H9 (cell line): ENCODE results near the gene ZNF236. TPM values are rescaled to one million over a fixed set of nuclear protein-coding genes. Genes with fewer than 3 reads are reported as not detected.

ENCODE experiments used
- DNase-seq: peaks from one replicate; pipeline ENCODE4 v3.0.0-alpha.2; 2017
- H2AFZ ChIP-seq: one replicate; pipeline ENCODE4 v1.6.1; 2013; ENCODE audit warnings: mild to moderate bottlenecking, low read length, control low read depth, moderate library complexity
- H2AK5ac ChIP-seq: 2 replicates; pipeline ENCODE4 v1.6.1; 2013; ENCODE audit warnings: low read length, control low read depth, mixed read lengths; ENCODE audit not compliant: insufficient read length
- H2BK120ac ChIP-seq: one replicate; pipeline ENCODE4 v1.6.1; 2013; ENCODE audit warnings: low read depth, mild to moderate bottlenecking, low read length, control low read depth, inconsistent platforms; ENCODE audit not compliant: poor library complexity, severe bottlenecking
- H2BK12ac ChIP-seq: 2 replicates; pipeline ENCODE4 v1.6.1; 2013; ENCODE audit warnings: low read length, control low read depth, mixed read lengths, low read depth; ENCODE audit not compliant: insufficient read length
- H2BK15ac ChIP-seq: 2 replicates; pipeline ENCODE4 v1.6.1; 2013; ENCODE audit warnings: low read depth, low read length, control low read depth
- H2BK20ac ChIP-seq: one replicate; pipeline ENCODE4 v1.6.1; 2013; ENCODE audit warnings: low read depth, mild to moderate bottlenecking, low read length, control low read depth, inconsistent platforms; ENCODE audit not compliant: poor library complexity, severe bottlenecking
- H2BK5ac ChIP-seq: 2 replicates; pipeline ENCODE4 v1.6.1; 2013; ENCODE audit warnings: low read length, control low read depth, mixed read lengths; ENCODE audit not compliant: insufficient read length
- H3K14ac ChIP-seq: 2 replicates; pipeline ENCODE4 v1.6.1; 2013; ENCODE audit warnings: low read length, control low read depth; ENCODE audit not compliant: insufficient read depth
- H3K18ac ChIP-seq: 2 replicates; pipeline ENCODE4 v1.6.1; 2013; ENCODE audit warnings: low read depth, mild to moderate bottlenecking, mixed read lengths, low read length, control low read depth; ENCODE audit not compliant: insufficient read length
- H3K23ac ChIP-seq: 2 replicates; pipeline ENCODE4 v1.6.1; 2013; ENCODE audit warnings: low read length, control low read depth, mixed read lengths, low read depth; ENCODE audit not compliant: insufficient read length
- H3K23me2 ChIP-seq: 2 replicates; pipeline ENCODE4 v1.6.1; 2013; ENCODE audit warnings: low read depth, mild to moderate bottlenecking, mixed read lengths, low read length, control low read depth; ENCODE audit not compliant: insufficient read length, poor library complexity, severe bottlenecking
- H3K27ac ChIP-seq: 2 replicates; pipeline ENCODE4 v1.5.1; 2013; ENCODE audit warnings: low read length, control low read depth, mixed read lengths, low read depth; ENCODE audit not compliant: insufficient read length
- H3K27me3 ChIP-seq: 2 replicates; pipeline ENCODE4 v1.6.1; 2013; ENCODE audit warnings: low read length, control low read depth, inconsistent platforms; ENCODE audit not compliant: insufficient read depth
- H3K4ac ChIP-seq: 2 replicates; pipeline ENCODE4 v1.6.1; 2013; ENCODE audit warnings: low read depth, mild to moderate bottlenecking, control low read depth, inconsistent platforms, low read length, moderate library complexity
- H3K4me1 ChIP-seq: 2 replicates; pipeline ENCODE4 v1.6.1; 2013; ENCODE audit warnings: low read length, control low read depth, inconsistent platforms; ENCODE audit not compliant: insufficient read depth
- H3K4me2 ChIP-seq: 2 replicates; pipeline ENCODE4 v1.6.1; 2013; ENCODE audit warnings: low read length, control low read depth, mixed read lengths; ENCODE audit not compliant: insufficient read length, insufficient read depth
- H3K56ac ChIP-seq: 2 replicates; pipeline ENCODE4 v1.6.1; 2013; ENCODE audit warnings: low read depth, mild to moderate bottlenecking, mixed read lengths, low read length, control low read depth; ENCODE audit not compliant: insufficient read length
- H3K79me1 ChIP-seq: 2 replicates; pipeline ENCODE4 v1.6.1; 2013; ENCODE audit warnings: low read depth, mild to moderate bottlenecking, moderate library complexity, low read length, control low read depth, inconsistent platforms; ENCODE audit not compliant: insufficient read depth, poor library complexity, severe bottlenecking
- H3K79me2 ChIP-seq: 2 replicates; pipeline ENCODE4 v1.6.1; 2013; ENCODE audit warnings: low read length, control low read depth, inconsistent platforms; ENCODE audit not compliant: insufficient read depth
- H3K9ac ChIP-seq: 2 replicates; pipeline ENCODE4 v1.6.1; 2013; ENCODE audit warnings: low read length, control low read depth, mixed read lengths; ENCODE audit not compliant: insufficient read length; ENCODE audit errors: extremely low read depth
- H3K9me3 ChIP-seq: one replicate; pipeline ENCODE4 v1.6.1; 2013; ENCODE audit warnings: low read depth, low read length, inconsistent platforms; ENCODE audit not compliant: control insufficient read depth
- H3T11ph ChIP-seq: one replicate; pipeline ENCODE4 v1.6.1; 2013; ENCODE audit warnings: mild to moderate bottlenecking, low read length, control low read depth, inconsistent platforms
- H4K20me1 ChIP-seq: one replicate; pipeline ENCODE4 v1.6.1; 2013; ENCODE audit not compliant: control insufficient read depth, insufficient read length, insufficient read depth
- H4K5ac ChIP-seq: 2 replicates; pipeline ENCODE4 v1.6.1; 2013; ENCODE audit warnings: low read depth, mild to moderate bottlenecking, mixed read lengths, low read length, control low read depth; ENCODE audit not compliant: insufficient read length
- H4K8ac ChIP-seq: replicated peaks from 2 replicates; pipeline ENCODE4 v1.6.1; 2013; ENCODE audit warnings: low read length, control low read depth, mixed read lengths, low read depth; ENCODE audit not compliant: insufficient read length
- H4K91ac ChIP-seq: 2 replicates; pipeline ENCODE4 v1.6.1; 2013; ENCODE audit warnings: low read depth, mild to moderate bottlenecking, moderate library complexity, mixed read lengths, low read length, control low read depth; ENCODE audit not compliant: insufficient read length
- H3K27ac Mint-ChIP-seq, 3 experiments: 2 replicates in 2 of 3; 3 replicates in 1 of 3; pipeline ENCODE4 v1.8.0; 2020 to 2021; ENCODE audit warnings: mixed read lengths in 3 of 3, mild to moderate bottlenecking in 1 of 3, moderate library complexity in 1 of 3
- H3K27me3 Mint-ChIP-seq: 2 replicates; pipeline ENCODE4 v1.8.0; 2021; ENCODE audit warnings: low read depth, mild to moderate bottlenecking, moderate library complexity, mixed read lengths
- H3K36me3 Mint-ChIP-seq, 3 experiments: 2 replicates in 2 of 3; 3 replicates in 1 of 3; pipeline ENCODE4 v1.8.0; 2020 to 2021; ENCODE audit warnings: low read depth in 3 of 3, mixed read lengths in 3 of 3; ENCODE audit not compliant: insufficient read depth in 1 of 3
- H3K4me1 Mint-ChIP-seq, 2 experiments: 2 replicates each; pipeline ENCODE4 v1.8.0; 2020; ENCODE audit warnings: mixed read lengths in 2 of 2
- H3K4me3 Mint-ChIP-seq, 2 experiments: 2 replicates in 1 of 2; 3 replicates in 1 of 2; pipeline ENCODE4 v1.8.0; 2020 to 2021; ENCODE audit warnings: mild to moderate bottlenecking in 2 of 2, mixed read lengths in 2 of 2, moderate library complexity in 1 of 2
- H3K9me3 Mint-ChIP-seq, 2 experiments: 2 replicates in 1 of 2; 3 replicates in 1 of 2; pipeline ENCODE4 v1.8.0; 2020; ENCODE audit warnings: mild to moderate bottlenecking in 2 of 2, mixed read lengths in 2 of 2, moderate library complexity in 1 of 2
- WGBS: extraction: QIAGEN DNeasy Blood & Tissue Kit; methylation state at CpG from one replicate; pipeline ENCODE4 v1.1.7; 2013; ENCODE audit warnings: missing lambda C conversion rate, low lambda C conversion rate, mixed read lengths; ENCODE audit not compliant: insufficient read length; ENCODE audit errors: extremely low coverage; 5-methylcytosine and 5-hydroxymethylcytosine counted together
- total RNA-seq: library from RNA; stranded (reverse); gene quantifications from 2 replicates; pipeline ENCODE4 v1.2.1, GENCODE V29; 2021
- TF ChIP-seq, protein P1 (sequence below): fragments of 200-600 bp; sonication (generic); conservative IDR thresholded peaks from 3 replicates; pipeline ENCODE4 v1.8.0; 2021; ENCODE audit warnings: antibody characterized with exemption, mild to moderate bottlenecking

ZNF236 gene
- total RNA-seq, 1 experiment from 2014 or later: 16.0 TPM

DNA sequence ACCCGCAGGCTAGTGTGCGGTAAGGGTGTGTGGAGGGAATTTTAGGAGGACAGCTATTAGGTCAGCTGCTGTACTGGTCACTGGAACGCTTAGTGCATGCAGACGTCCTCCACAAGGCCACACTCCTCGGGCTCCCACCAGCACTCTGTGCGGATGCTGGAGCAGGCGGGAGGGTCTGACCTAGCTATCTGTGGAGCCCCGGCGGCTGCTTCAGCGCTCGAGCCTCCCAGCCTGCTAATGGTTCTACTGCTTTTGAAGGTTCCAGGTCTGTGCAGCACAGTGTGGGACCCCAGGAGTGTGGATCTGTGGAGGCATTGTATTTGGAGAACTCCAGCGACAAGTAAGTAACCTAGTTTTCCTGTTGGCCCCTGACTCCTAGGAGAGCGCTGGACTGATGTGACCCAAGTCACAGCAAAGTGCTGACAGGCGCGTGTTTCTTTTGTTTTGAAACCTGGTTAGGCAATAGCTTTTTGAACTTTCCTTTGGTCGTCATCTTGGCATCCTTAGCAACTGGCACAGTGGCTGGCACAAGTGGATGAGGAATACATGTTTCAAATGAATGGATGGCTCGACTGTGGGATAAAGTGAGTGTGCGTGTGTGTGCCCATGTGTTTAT, 113.5 kb downstream of the ZNF236 start:
- H3K23me2 ChIP-seq: no peaks in the 10 kb centered on the region
- H4K5ac ChIP-seq: no peak overlapping the region
- no CpG with 5 or more reads among the region's 18 CpGs for WGBS
- DNase-seq: no peak
- H3K18ac ChIP-seq: no peak overlapping the region
- Mint-ChIP-seq H3K4me3 (no peak overlapping the region), H3K27ac (no peak overlapping the region), H3K4me1 (no peaks in the 10 kb centered on the region), H3K9me3 (no peaks in the 10 kb centered on the region), H3K27me3 (no peaks in the 10 kb centered on the region), H3K36me3 (peaks cover 8 to 39% (median 28%) of the 10 kb centered on the region in 3 experiments; a peak in 6 of 7 replicates)
- no peak overlapping the region for H3K4ac ChIP-seq
- no peak overlapping the region for H3K27ac ChIP-seq
- no peak overlapping the region for H2BK12ac ChIP-seq
- H3T11ph ChIP-seq: no peak overlapping the region
- H2BK15ac ChIP-seq: no peak overlapping the region
- no peak overlapping the region for H3K9ac ChIP-seq
- H3K4me1 ChIP-seq: no peaks in the 10 kb centered on the region
- H2BK120ac ChIP-seq: no peak overlapping the region
- H3K79me1 ChIP-seq: no peaks in the 10 kb centered on the region
- TF ChIP-seq, protein P1, sequence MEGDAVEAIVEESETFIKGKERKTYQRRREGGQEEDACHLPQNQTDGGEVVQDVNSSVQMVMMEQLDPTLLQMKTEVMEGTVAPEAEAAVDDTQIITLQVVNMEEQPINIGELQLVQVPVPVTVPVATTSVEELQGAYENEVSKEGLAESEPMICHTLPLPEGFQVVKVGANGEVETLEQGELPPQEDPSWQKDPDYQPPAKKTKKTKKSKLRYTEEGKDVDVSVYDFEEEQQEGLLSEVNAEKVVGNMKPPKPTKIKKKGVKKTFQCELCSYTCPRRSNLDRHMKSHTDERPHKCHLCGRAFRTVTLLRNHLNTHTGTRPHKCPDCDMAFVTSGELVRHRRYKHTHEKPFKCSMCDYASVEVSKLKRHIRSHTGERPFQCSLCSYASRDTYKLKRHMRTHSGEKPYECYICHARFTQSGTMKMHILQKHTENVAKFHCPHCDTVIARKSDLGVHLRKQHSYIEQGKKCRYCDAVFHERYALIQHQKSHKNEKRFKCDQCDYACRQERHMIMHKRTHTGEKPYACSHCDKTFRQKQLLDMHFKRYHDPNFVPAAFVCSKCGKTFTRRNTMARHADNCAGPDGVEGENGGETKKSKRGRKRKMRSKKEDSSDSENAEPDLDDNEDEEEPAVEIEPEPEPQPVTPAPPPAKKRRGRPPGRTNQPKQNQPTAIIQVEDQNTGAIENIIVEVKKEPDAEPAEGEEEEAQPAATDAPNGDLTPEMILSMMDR: no peak
- no peak overlapping the region for H2AK5ac ChIP-seq
- no peak overlapping the region for H3K56ac ChIP-seq
- H3K79me2 ChIP-seq: no peaks in the 10 kb centered on the region
- no peak overlapping the region for H2BK20ac ChIP-seq
- H2BK5ac ChIP-seq: no peak overlapping the region
- no peak overlapping the region for H3K14ac ChIP-seq
- H4K8ac ChIP-seq: no peak overlapping the region
- H3K27me3 ChIP-seq: no peaks in the 10 kb centered on the region
- no peak overlapping the region for H3K4me2 ChIP-seq
- no peaks in the 10 kb centered on the region for H3K9me3 ChIP-seq
- no peak overlapping the region for H2AFZ ChIP-seq
- H3K23ac ChIP-seq: no peak overlapping the region
- no peak overlapping the region for H4K91ac ChIP-seq
- no peaks in the 10 kb centered on the region for H4K20me1 ChIP-seq
